GM19239 (cell line): ENCODE results near the gene ATP6V0A4.
"Not testable (repeated sequence)": the region's sequence is repeated elsewhere in the genome, so short reads cannot be mapped to it uniquely, and the experiment has no call there.

Source experiments
- DNase-seq: peaks from one replicate; pipeline ENCODE4 v3.0.0; 2011; ENCODE audit warnings: low spot score; ENCODE audit not compliant: insufficient read length
- FAIRE-seq: peaks from 2 replicates; lab custom pipeline; 2011; peaks lifted over from hg19 to GRCh38; lab: Jason Lieb, UNC

The ATP6V0A4 gene

GRCh38 chr7:138809346-138809745 lies 11.3 kb upstream of the ATP6V0A4 start:
- DNase-seq (no peak), FAIRE-seq (no peak)

DNA sequence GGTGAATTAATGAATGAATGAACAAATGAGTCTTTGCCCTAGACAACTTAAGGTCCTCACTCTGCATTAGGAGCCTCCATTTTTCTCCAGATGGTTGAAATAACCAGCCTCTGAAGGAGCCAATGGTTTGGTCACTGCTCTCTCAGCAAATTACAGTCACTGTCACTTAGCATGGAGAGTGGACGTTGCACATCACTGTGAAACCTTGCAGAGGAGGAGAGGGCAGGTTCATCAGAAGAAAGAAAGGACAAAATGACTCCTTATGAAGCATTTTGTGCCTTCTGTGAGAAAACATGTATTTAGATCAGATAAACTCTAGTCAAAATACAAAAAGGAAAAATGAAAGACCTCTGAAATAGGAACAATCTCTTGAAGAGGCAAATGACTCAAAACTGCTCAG lies 6.6 kb upstream of the ATP6V0A4 start:
- FAIRE-seq (no peak), DNase-seq (no peak)

DNA sequence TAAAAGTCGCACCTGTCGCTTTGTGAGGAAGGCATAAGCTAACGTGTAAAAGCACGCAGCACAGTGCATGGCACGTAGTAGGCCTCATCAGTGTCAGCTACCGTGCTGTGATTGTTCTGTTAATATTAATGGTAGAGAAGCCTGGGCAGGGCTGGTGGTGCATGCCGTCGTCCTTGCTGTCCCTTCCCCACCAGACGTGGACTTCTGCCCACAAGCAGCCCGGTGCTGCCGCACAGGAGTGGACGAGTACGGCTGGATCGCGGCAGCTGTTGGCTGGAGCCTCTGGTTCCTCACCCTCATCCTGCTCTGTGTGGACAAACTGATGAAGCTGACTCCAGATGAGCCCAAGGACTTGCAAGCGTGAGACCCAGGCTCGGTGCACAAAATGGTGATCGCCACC lies 4.7 kb upstream of the ATP6V0A4 start:
- FAIRE-seq, result no peak
- no peak for DNase-seq

GRCh38 chr7:138801256-138801655 lies 3.3 kb upstream of the ATP6V0A4 start:
- FAIRE-seq (no peak), DNase-seq (no peak)

GRCh38 chr7:138799336-138800000 lies 1.5 kb upstream of the ATP6V0A4 start:
- FAIRE-seq (no peak), DNase-seq (no peak)

GRCh38 chr7:138798836-138799235 lies 840 bp upstream of the ATP6V0A4 start:
- DNase-seq (no peak), FAIRE-seq (no peak)

DNA sequence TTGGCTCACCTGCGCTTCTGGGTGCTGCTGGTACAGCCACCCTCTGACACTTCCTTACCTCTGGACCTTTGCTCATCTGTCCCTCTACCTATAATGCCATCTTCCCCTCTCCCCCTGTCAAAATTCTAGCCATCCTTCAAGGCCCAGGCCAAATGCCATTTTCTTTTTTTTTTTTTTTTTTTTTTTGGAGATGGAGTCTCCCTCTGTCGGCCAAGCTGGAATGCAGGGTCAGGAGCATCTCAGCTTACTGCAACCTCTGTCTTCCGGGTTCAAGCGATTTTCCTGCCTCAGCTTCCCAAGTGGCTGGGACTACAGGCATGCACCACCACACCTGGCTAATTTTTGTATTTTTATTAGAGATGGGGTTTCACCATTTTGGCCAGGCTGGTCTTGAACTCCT lies 950 bp downstream of the ATP6V0A4 start:
- FAIRE-seq, DNase-seq: not testable (repeated sequence)

DNA sequence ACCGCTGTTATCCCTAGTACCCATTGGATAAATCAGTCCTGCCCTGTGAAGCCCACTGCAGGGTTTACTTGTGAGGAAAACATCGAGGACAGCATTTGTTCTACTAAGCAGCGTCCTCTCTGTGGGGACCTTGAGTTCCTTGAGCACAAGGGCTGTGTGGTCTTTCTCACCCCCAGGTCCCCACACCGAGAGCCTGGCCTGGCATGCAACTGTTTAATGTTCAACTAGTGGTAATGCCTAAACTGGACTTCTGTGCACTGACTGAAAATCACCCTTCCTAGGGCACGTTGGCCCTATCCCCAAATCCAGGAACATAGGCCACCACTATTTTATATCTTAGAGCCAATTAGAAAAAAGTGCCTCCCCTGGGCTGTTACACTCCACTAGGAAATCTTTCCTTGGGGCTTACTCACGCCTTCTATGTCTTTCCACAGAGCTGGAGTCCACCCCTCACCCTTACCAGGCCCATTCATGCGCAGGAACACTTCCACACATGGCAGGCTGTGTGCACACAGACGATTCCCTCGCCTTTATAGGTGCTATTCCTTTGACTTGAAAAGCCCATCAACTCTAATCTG lies 1.9 kb downstream of the ATP6V0A4 start:
- no peak for FAIRE-seq
- no peak for DNase-seq

DNA sequence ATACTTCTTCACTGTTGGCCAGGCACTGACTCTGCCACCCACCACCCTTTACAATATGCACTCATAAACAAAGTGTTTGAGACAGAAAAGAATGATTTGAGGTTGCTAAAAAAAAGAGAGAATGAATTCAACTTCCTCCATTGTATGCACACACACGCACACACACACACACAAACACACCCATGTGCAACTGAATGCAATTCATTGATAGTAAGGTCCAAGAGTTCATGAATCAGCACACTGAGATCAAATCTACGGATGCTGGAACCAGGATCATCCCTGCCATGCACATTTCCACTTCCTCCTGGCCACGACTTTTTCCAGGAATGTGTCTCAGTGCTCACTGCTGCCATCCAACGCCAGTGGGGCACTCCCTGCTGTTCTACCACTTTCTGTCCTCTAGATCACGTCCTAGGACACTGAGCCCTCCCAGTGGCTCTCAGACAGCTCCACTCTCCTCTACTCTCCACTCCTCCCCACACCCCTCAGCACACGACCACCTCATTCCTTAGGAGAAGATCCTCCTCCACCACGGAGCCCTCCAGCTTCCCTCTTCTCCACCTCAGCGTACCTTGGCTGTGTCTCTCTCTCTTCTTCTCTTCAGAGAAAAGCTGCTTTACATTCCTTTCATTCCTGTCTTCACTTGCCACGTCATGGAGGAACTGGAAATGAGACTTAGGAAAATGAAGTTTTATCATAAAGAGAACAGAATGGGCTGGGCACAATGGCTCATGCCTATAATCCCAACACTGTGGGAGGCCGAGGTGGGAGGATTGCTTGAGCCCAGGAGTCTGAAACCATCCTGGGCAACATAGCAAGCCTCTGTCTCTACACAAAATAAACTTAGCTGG lies 12.2 kb downstream of the ATP6V0A4 start:
- DNase-seq (no peak), FAIRE-seq (no peak)

GRCh38 chr7:138784692-138785091 lies 13.3 kb downstream of the ATP6V0A4 start:
- FAIRE-seq (no peak), DNase-seq (no peak)

GRCh38 chr7:138781004-138781403 lies 17.0 kb downstream of the ATP6V0A4 start:
- DNase-seq (no peak), FAIRE-seq (no peak)

GRCh38 chr7:138776166-138776833 lies 21.7 kb downstream of the ATP6V0A4 start:
- no peak for FAIRE-seq
- DNase-seq, result no peak

DNA sequence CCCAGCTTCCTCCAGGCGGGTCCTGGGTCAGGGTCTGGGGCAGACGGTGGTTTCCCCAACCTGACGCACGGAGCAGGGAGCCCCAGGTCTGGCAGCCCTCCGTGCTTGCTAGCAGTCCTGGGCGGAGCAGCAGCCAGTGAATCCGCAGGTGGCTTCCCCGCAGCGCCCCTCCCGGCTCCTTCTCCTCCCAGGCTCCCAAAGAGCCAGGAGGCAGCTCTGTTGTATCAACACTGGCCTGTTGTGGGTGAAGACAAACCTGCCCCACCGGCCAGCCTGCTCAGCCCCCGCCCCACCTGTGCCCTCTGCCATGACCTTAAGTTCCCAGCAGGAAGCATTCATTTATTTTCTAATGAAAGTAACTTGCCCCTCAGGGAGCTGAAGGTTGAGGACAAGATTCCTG lies 24.2 kb downstream of the ATP6V0A4 start:
- no peak for FAIRE-seq

DNA sequence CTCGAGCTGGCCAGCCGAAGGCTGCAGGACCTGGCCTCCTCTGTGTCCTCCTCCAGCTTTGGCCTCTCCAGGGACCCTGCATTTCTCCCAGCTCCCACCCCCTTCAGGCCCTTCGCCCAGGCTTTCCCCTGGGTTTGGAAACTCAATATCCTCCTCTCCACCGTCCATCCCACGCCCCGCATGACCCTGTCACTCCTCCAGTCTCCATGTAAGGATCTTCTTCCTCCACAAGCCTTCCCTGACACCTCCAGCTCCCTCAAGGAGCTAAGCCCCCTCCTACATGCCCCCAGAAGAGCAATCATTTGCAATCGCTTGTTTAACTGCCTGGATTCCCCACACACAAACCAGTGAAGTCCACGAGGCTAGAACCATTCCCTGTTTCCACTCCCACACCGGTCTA lies 24.8 kb downstream of the ATP6V0A4 start:
- DNase-seq (no peak), FAIRE-seq (no peak)

More for the DNA sequence above, 24.2 kb downstream of the ATP6V0A4 start:
- no peak for DNase-seq

GRCh38 chr7:138770904-138771303 lies 27.1 kb downstream of the ATP6V0A4 start:
- FAIRE-seq (no peak), DNase-seq (no peak)

DNA sequence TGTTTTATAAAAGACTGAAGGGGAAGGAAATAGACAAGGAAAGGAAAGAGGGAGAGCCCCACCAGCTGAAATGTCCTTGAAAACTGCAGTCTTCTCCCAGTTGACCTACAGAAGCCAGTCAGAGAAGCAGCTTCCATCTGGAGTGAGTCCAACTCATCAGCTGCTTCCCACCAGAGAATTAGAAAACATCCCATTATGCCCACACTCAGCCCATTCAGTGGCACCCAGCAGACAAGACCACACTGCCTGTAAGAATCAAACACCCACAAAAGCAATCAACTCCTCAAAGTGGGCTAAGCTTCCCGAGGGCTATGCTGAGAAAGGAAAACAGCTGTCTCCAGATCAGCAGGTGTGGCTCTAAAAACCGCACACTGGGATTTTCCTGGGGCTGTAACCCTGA lies 29.8 kb downstream of the ATP6V0A4 start:
- no peak for FAIRE-seq
- DNase-seq, result no peak

GRCh38 chr7:138756591-138757242 lies 41.3 kb downstream of the ATP6V0A4 start:
- DNase-seq, result no peak
- FAIRE-seq, result no peak

DNA sequence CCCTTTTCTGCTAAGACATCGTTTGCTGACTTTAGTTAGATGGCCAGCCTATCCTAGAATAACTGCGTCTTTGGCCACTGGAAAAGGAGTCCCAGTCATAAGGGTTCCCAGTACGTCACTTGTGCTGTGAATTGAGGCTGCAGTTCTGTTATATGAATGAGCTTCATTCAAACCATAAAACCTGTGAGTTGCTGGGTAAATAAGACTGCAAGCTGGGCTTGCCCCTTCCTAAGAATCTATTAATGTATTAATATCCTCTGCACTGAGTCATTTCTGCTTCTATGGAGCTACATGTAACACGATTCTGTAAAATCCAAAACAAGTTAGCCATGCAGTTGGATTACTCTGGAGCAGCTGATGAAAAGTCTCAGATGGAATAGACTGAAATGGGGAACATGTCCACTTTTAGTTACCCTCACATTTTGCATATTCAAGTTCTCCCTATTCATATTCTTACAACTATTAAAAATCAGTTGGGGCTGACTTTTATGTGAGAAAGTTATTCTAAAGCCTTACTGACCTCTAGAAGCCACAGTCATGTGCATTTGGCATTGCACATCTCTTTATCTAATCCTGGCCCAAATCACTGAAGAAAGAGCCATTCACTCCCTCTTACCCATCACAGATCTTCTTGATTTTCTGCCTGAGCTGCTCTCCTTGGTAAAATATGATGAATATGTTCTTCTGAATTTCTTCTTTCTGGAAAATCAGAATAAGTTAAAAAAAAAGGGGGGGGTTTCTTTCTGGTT lies 42.0 kb downstream of the ATP6V0A4 start:
- no peak for DNase-seq
- no peak for FAIRE-seq

- DNase-seq (no peak), FAIRE-seq (no peak)
Measured at GRCh38 chr7:138755331-138755747, 42.7 kb downstream of the ATP6V0A4 start.

DNA sequence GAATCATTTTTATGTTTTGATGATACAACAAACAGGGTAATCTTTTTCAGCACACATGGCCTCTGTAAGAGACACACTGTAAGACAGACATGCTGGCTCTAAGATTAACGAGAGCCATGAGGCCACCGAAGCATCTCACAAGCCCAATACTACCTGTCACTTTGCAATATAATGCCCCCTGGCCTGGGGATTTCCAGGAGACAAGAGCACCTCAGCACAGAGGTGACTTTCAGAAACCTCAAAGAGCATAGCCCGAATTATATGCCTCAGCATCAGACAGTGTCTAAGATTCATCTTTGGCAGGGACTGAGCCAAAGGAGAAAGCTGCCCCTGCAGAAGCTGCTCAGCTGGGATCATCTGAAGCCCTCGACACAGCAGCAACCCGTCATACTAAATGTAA lies 44.4 kb downstream of the ATP6V0A4 start:
- no peak for DNase-seq
- no peak for FAIRE-seq
